ENCODE results near the gene ASAH2.
"Not testable (repeated sequence)": the region's sequence is repeated elsewhere in the genome, so short reads cannot be mapped to it uniquely, and the experiment has no call there.

Gene ASAH2

DNA sequence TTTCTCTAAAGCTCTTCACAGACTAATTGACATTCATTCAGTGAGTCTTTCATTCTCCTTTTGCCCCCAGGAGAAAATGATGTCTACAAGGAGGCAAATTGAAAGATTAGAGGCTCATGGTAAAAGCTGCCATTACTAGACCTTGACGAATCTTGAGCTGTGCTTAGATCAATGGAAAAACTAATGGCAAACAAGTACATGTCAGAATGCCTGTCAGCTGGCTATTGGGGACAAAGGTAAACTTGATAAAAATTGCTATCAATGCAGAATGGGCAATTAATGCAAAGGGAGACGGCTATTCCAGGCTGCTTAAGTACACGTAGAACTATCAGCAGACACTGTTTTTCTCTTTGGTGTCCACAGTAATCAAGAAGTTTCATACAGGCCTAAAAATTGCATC lies 3.3 kb downstream of the ASAH2 start:
- no peaks in the 10 kb centered on the region for H4K20me1 ChIP-seq (ENCODE audit: low read depth, low read length)
- no peak overlapping the region for H3K9ac ChIP-seq (ENCODE audit: low read length)
- H3K4me3 ChIP-seq (ENCODE audit: insufficient read depth, low read length, poor library complexity, severe bottlenecking): no peak overlapping the region
- H3K9me2 ChIP-seq (replicated peaks; ENCODE audit: insufficient read depth, low read length): no peaks in the 10 kb centered on the region
- H3K27ac ChIP-seq (ENCODE audit: low read depth, low read length): no peak overlapping the region
- H3K79me2 ChIP-seq (ENCODE audit: insufficient read depth, low read length): no peaks in the 10 kb centered on the region
- no peaks in the 10 kb centered on the region for H3K9me3 ChIP-seq (ENCODE audit: insufficient read depth, low read length)
- no peaks in the 10 kb centered on the region for H3K36me3 ChIP-seq (ENCODE audit: low read length)
- H3K4me2 ChIP-seq (ENCODE audit: low read depth, low read length, poor library complexity, severe bottlenecking): no peak overlapping the region
- no peaks in the 10 kb centered on the region for H3K27me3 ChIP-seq (ENCODE audit: low read length)
- H3F3A ChIP-seq (ENCODE audit: insufficient read depth): no peaks in the 10 kb centered on the region
- no peak overlapping the region for H2AFZ ChIP-seq (ENCODE audit: low read depth, low read length, severe bottlenecking)
- no peak for TF ChIP-seq EZH2phosphoT487 (conservative IDR thresholded peaks at IDR 0.05; ENCODE audit: low read length)
- TF ChIP-seq, protein P1, sequence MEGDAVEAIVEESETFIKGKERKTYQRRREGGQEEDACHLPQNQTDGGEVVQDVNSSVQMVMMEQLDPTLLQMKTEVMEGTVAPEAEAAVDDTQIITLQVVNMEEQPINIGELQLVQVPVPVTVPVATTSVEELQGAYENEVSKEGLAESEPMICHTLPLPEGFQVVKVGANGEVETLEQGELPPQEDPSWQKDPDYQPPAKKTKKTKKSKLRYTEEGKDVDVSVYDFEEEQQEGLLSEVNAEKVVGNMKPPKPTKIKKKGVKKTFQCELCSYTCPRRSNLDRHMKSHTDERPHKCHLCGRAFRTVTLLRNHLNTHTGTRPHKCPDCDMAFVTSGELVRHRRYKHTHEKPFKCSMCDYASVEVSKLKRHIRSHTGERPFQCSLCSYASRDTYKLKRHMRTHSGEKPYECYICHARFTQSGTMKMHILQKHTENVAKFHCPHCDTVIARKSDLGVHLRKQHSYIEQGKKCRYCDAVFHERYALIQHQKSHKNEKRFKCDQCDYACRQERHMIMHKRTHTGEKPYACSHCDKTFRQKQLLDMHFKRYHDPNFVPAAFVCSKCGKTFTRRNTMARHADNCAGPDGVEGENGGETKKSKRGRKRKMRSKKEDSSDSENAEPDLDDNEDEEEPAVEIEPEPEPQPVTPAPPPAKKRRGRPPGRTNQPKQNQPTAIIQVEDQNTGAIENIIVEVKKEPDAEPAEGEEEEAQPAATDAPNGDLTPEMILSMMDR (IDR thresholded peaks at IDR 0.05; ENCODE audit: insufficient read depth, low read length, poor library complexity, severe bottlenecking): no peak

DNA sequence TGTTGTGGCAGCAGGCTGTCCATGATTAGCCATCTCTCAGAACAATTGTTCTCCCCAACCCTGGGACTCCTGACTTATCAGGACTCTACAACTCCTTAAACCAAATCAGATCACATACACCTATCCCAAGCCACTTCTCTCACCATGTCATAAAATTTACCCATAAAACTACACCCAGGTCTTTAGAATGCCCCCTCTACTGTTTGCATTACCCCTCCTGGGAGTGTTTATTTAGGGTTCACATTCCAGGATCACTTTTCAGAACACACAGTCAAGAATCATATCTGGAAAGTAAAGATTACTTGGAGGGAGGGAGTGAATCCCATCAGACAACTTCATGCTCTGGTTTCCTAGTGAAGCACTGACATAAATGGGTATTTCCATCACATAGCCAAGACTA lies 7.1 kb downstream of the ASAH2 start:
- Histone ChIP-seq H4K20me1 (ENCODE audit: low read depth, low read length) (no peaks in the 10 kb centered on the region), H3K36me3 (ENCODE audit: low read length) (no peaks in the 10 kb centered on the region), H3K4me2 (ENCODE audit: low read depth, low read length, poor library complexity, severe bottlenecking) (no peak overlapping the region), H3K9me2 (replicated peaks; ENCODE audit: insufficient read depth, low read length) (no peaks in the 10 kb centered on the region), H3K79me2 (ENCODE audit: insufficient read depth, low read length) (no peaks in the 10 kb centered on the region), H3K9me3 (ENCODE audit: insufficient read depth, low read length) (no peaks in the 10 kb centered on the region), H3F3A (ENCODE audit: insufficient read depth) (no peaks in the 10 kb centered on the region), H3K9ac (ENCODE audit: low read length) (no peak overlapping the region), H3K27ac (ENCODE audit: low read depth, low read length) (no peak overlapping the region), H2AFZ (ENCODE audit: low read depth, low read length, severe bottlenecking) (no peak overlapping the region), H3K27me3 (ENCODE audit: low read length) (no peaks in the 10 kb centered on the region), H3K4me3 (ENCODE audit: insufficient read depth, low read length, poor library complexity, severe bottlenecking) (no peak overlapping the region)
- no peak for TF ChIP-seq EZH2phosphoT487 (conservative IDR thresholded peaks at IDR 0.05; ENCODE audit: low read length)
- TF ChIP-seq, protein P1 (IDR thresholded peaks at IDR 0.05; ENCODE audit: insufficient read depth, low read length, poor library complexity, severe bottlenecking): no peak

DNA sequence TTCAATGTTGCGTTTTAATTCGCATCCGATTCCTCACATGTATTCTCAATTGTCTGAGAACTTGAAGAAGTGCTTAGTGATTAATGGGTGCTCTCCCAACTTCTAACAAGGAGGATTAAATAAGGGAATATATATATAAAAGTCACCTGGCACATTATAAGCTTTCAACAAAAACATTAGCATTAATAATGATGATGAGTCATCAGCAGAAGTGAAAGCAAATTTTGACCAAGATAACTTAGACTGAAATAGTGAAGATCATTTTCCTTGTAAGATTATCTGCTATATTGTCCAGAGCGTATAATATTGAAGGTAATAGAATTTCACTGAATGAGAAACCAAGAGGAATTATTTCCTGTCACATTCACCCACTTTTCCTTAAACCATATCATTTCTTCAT lies 8.5 kb downstream of the ASAH2 start:
- no peaks in the 10 kb centered on the region for H3K9me3 ChIP-seq (ENCODE audit: insufficient read depth, low read length)
- no peaks in the 10 kb centered on the region for H3K36me3 ChIP-seq (ENCODE audit: low read length)
- H3K4me2 ChIP-seq (ENCODE audit: low read depth, low read length, poor library complexity, severe bottlenecking): no peak overlapping the region
- H4K20me1 ChIP-seq (ENCODE audit: low read depth, low read length): no peaks in the 10 kb centered on the region
- no peak overlapping the region for H3K9ac ChIP-seq (ENCODE audit: low read length)
- H3F3A ChIP-seq (ENCODE audit: insufficient read depth): no peaks in the 10 kb centered on the region
- no peak overlapping the region for H2AFZ ChIP-seq (ENCODE audit: low read depth, low read length, severe bottlenecking)
- H3K27me3 ChIP-seq (ENCODE audit: low read length): no peaks in the 10 kb centered on the region
- no peaks in the 10 kb centered on the region for H3K9me2 ChIP-seq (replicated peaks; ENCODE audit: insufficient read depth, low read length)
- no peak overlapping the region for H3K4me3 ChIP-seq (ENCODE audit: insufficient read depth, low read length, poor library complexity, severe bottlenecking)
- TF ChIP-seq, protein P1 (IDR thresholded peaks at IDR 0.05; ENCODE audit: insufficient read depth, low read length, poor library complexity, severe bottlenecking): no peak
- TF ChIP-seq EZH2phosphoT487 (conservative IDR thresholded peaks at IDR 0.05; ENCODE audit: low read length): no peak
- H3K79me2 ChIP-seq (ENCODE audit: insufficient read depth, low read length): no peaks in the 10 kb centered on the region
- no peak overlapping the region for H3K27ac ChIP-seq (ENCODE audit: low read depth, low read length)

DNA sequence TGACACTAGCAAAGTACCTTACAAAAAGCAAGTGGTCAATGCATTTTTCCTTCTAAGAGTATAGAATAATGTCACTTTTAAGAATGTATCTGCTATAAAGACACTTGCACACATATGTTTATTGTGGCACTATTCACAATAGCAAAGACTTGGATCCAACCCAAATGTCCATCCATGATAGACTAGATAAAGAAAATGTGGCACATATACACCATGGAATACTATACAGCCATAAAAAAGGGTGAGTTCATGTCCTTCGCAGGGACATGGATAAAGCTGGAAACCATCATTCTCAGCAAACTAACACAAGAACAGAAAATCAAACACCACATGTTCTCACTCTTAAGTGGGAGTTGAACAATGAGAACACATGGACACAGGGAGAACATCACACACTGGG lies 9.8 kb downstream of the ASAH2 start:
- not testable (repeated sequence) for H3K9me2 ChIP-seq (replicated peaks; ENCODE audit: insufficient read depth, low read length); H2AFZ ChIP-seq (ENCODE audit: low read depth, low read length, severe bottlenecking); H3K9me3 ChIP-seq (ENCODE audit: insufficient read depth, low read length); H3K36me3 ChIP-seq (ENCODE audit: low read length); H3K9ac ChIP-seq (ENCODE audit: low read length); H3K79me2 ChIP-seq (ENCODE audit: insufficient read depth, low read length); H3K4me2 ChIP-seq (ENCODE audit: low read depth, low read length, poor library complexity, severe bottlenecking); H3K4me3 ChIP-seq (ENCODE audit: insufficient read depth, low read length, poor library complexity, severe bottlenecking); H3K27me3 ChIP-seq (ENCODE audit: low read length); H3F3A ChIP-seq (ENCODE audit: insufficient read depth); H3K27ac ChIP-seq (ENCODE audit: low read depth, low read length); H4K20me1 ChIP-seq (ENCODE audit: low read depth, low read length)
